Neural progenitor cell (in vitro differentiated cells): Measurements from ENCODE around the gene NEDD4L. TPM values are rescaled to one million over a fixed set of nuclear protein-coding genes. Genes with fewer than 3 reads are reported as not detected.

Experiments
- DNase-seq: peaks from one replicate; pipeline ENCODE4 v3.0.0-alpha.2; 2016; ENCODE audit warnings: low spot score
- H2AFZ ChIP-seq: fragments of 200-600 bp; sonication (generic); replicated peaks from 2 replicates; pipeline ENCODE4 v1.6.1; 2016; ENCODE audit warnings: antibody characterized with exemption
- H3F3A ChIP-seq: fragments of 200-600 bp; sonication (generic); 2 replicates; pipeline ENCODE4 v1.6.1; 2016; ENCODE audit warnings: antibody characterized with exemption, low read depth
- H3K27ac ChIP-seq: fragments of 200-600 bp; sonication (generic); 2 replicates; pipeline ENCODE4 v1.5.1; 2016; ENCODE audit warnings: mild to moderate bottlenecking
- H3K27me3 ChIP-seq: fragments of 200-600 bp; sonication (generic); 2 replicates; pipeline ENCODE4 v1.6.1; 2016; ENCODE audit warnings: mild to moderate bottlenecking, moderate library complexity
- H3K36me3 ChIP-seq: fragments of 200-600 bp; sonication (generic); 2 replicates; pipeline ENCODE4 v1.5.1; 2016
- H3K4me1 ChIP-seq: fragments of 200-600 bp; sonication (generic); 2 replicates; pipeline ENCODE4 v1.6.1; 2016; ENCODE audit warnings: mixed run types
- H3K4me2 ChIP-seq: fragments of 200-600 bp; sonication (generic); 2 replicates; pipeline ENCODE4 v1.6.1; 2016
- H3K4me3 ChIP-seq: fragments of 200-600 bp; sonication (generic); 2 replicates; pipeline ENCODE4 v1.5.1; 2016
- H3K79me2 ChIP-seq: fragments of 200-600 bp; sonication (generic); 2 replicates; pipeline ENCODE4 v1.6.1; 2016; ENCODE audit warnings: low read depth
- H3K9ac ChIP-seq: fragments of 200-600 bp; sonication (generic); 2 replicates; pipeline ENCODE4 v1.6.1; 2016
- H3K9me3 ChIP-seq: fragments of 200-600 bp; sonication (generic); 2 replicates; pipeline ENCODE4 v1.5.1; 2016; ENCODE audit warnings: low read depth
- H4K20me1 ChIP-seq: fragments of 200-600 bp; sonication (generic); 2 replicates; pipeline ENCODE4 v1.6.1; 2016; ENCODE audit warnings: low read depth
- H3K27ac Mint-ChIP-seq: 3 replicates; pipeline ENCODE4 v1.8.0; 2021; ENCODE audit warnings: mixed read lengths
- H3K27me3 Mint-ChIP-seq: 2 replicates; pipeline ENCODE4 v1.8.0; 2022; ENCODE audit warnings: low read depth, mild to moderate bottlenecking, inconsistent platforms, moderate library complexity, mixed read lengths; ENCODE audit not compliant: insufficient read depth
- H3K36me3 Mint-ChIP-seq: 3 replicates; pipeline ENCODE4 v1.8.0; 2021; ENCODE audit warnings: mixed read lengths
- H3K4me1 Mint-ChIP-seq: 3 replicates; pipeline ENCODE4 v1.8.0; 2021; ENCODE audit warnings: mixed read lengths
- H3K4me3 Mint-ChIP-seq: 3 replicates; pipeline ENCODE4 v1.8.0; 2021; ENCODE audit warnings: mild to moderate bottlenecking, moderate library complexity, mixed read lengths
- H3K9me3 Mint-ChIP-seq: 3 replicates; pipeline ENCODE4 v1.8.0; 2020; ENCODE audit warnings: mixed read lengths
- EZH2 ChIP-seq: fragments of 200-600 bp; sonication (generic); IDR thresholded peaks from 2 replicates; pipeline ENCODE4 v1.6.1; 2017; ENCODE audit warnings: antibody characterized with exemption, mild to moderate bottlenecking, moderate library complexity
- EZH2phosphoT487 ChIP-seq: fragments of 200-600 bp; sonication (generic); IDR thresholded peaks from 2 replicates; pipeline ENCODE4 v1.6.1; 2017; ENCODE audit warnings: antibody characterized with exemption
- total RNA-seq: library from RNA; depleted of rRNA; stranded (reverse); fragments of >200 nt; gene quantifications from 2 replicates; pipeline ENCODE4 v1.2.3, GENCODE V29; 2015; ENCODE audit warnings: low replicate concordance
- TF ChIP-seq, protein P1 (sequence below): fragments of 200-600 bp; sonication (generic); IDR thresholded peaks from 2 replicates; pipeline ENCODE4 v1.5.1; 2017; ENCODE audit warnings: antibody characterized with exemption, mild to moderate bottlenecking

The NEDD4L gene
- total RNA-seq, 1 donor from 2014 or later: 55.5 TPM

DNA sequence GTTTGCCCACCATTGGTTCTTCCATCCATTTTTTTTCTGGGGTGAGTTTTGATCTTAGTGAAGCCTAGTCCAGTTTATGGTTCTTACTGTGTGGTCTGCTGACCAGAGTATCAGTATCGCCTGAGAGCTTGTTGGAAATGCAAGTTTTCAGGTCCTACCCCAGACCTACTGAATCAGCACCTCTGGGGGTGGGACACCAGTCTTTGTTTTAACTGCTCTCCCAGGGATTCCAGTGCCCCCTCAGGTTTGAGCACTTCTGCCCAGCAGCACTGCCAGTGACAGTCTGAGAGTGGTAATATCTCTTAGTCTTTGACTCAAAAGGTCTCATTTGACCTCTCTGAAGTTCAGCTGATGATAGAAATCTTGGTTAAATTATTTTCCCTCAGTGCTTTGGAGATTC, 315.6 kb downstream of the NEDD4L start:
- Histone ChIP-seq H3K79me2 (no peaks in the 10 kb centered on the region), H3K27ac (no peak overlapping the region), H3K4me1 (no peaks in the 10 kb centered on the region), H3K9me3 (no peaks in the 10 kb centered on the region), H3K27me3 (no peaks in the 10 kb centered on the region), H2AFZ (no peak overlapping the region), H3K4me3 (no peak overlapping the region), H4K20me1 (no peaks in the 10 kb centered on the region), H3K9ac (no peak overlapping the region), H3K36me3 (peaks cover 4% of the 10 kb centered on the region), H3K4me2 (no peak overlapping the region), H3F3A (no peaks in the 10 kb centered on the region)
- TF ChIP-seq, protein P1, sequence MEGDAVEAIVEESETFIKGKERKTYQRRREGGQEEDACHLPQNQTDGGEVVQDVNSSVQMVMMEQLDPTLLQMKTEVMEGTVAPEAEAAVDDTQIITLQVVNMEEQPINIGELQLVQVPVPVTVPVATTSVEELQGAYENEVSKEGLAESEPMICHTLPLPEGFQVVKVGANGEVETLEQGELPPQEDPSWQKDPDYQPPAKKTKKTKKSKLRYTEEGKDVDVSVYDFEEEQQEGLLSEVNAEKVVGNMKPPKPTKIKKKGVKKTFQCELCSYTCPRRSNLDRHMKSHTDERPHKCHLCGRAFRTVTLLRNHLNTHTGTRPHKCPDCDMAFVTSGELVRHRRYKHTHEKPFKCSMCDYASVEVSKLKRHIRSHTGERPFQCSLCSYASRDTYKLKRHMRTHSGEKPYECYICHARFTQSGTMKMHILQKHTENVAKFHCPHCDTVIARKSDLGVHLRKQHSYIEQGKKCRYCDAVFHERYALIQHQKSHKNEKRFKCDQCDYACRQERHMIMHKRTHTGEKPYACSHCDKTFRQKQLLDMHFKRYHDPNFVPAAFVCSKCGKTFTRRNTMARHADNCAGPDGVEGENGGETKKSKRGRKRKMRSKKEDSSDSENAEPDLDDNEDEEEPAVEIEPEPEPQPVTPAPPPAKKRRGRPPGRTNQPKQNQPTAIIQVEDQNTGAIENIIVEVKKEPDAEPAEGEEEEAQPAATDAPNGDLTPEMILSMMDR: no peak
- TF ChIP-seq EZH2phosphoT487: no peak
- TF ChIP-seq EZH2: no peak
- H3K4me3 Mint-ChIP-seq: no peak overlapping the region
- no peak for DNase-seq
- H3K36me3 Mint-ChIP-seq: peaks cover 6% of the 10 kb centered on the region
- H3K27me3 Mint-ChIP-seq: peaks cover 3% of the 10 kb centered on the region
- peaks cover 18% of the 10 kb centered on the region for H3K4me1 Mint-ChIP-seq
- no peak overlapping the region for H3K27ac Mint-ChIP-seq
- no peaks in the 10 kb centered on the region for H3K9me3 Mint-ChIP-seq

DNA sequence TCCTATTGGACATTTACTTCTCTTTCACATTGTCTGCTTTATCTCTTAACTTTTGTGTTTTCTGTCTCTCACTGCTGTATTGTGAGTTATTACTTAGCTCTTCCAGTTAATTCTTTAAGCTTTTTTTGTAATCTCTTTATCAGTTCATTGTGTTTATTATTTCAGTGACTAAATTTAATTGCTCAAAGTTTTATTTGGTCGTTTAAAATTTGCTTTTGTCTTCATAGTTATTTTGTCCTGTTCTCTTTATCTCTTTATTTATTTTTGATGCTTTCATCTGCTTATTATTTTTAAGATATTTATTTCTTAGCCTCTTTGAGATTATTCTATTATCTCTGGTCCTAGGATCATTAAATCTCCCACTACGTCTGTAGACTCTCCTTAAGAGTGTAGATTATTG, 316.3 kb downstream of the NEDD4L start:
- no peak overlapping the region for H3K4me3 Mint-ChIP-seq
- no peak overlapping the region for H3K27ac Mint-ChIP-seq
- H3K36me3 Mint-ChIP-seq: peaks cover 10% of the 10 kb centered on the region
- H3K4me1 Mint-ChIP-seq: peaks cover 18% of the 10 kb centered on the region
- TF ChIP-seq EZH2phosphoT487 (no peak), EZH2 (no peak)
- TF ChIP-seq, protein P1: no peak
- Histone ChIP-seq H3K4me1 (no peaks in the 10 kb centered on the region), H4K20me1 (no peaks in the 10 kb centered on the region), H3K79me2 (no peaks in the 10 kb centered on the region), H3K4me3 (no peak overlapping the region), H2AFZ (no peak overlapping the region), H3K9me3 (no peaks in the 10 kb centered on the region), H3K27ac (no peak overlapping the region), H3K36me3 (peaks cover 4% of the 10 kb centered on the region), H3K4me2 (no peak overlapping the region), H3K27me3 (no peaks in the 10 kb centered on the region), H3F3A (no peaks in the 10 kb centered on the region), H3K9ac (no peak overlapping the region)
- H3K9me3 Mint-ChIP-seq: no peaks in the 10 kb centered on the region
- no peak for DNase-seq
- peaks cover 2% of the 10 kb centered on the region for H3K27me3 Mint-ChIP-seq

DNA sequence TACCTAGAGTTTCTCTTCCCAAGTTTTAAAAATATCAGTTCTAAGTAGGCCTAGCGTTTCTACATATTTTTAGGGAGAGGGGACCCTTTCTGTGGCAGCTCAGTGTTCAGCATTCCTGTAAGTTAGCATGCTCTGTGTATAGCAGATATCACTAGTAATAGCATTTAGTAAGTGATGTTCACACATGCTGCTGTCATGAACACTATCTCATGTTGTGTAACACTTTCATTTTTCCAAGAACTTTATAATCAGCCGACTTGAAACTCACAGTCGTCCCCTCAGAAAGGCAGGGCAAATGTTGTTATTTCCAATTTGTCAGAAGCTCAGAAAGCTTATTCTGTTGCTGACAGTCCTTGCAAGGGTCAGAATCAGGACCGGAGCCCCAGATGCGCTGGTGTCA, 317.2 kb downstream of the NEDD4L start:
- no peak overlapping the region for H3K4me3 ChIP-seq
- peaks cover 18% of the 10 kb centered on the region for H3K4me1 Mint-ChIP-seq
- no peak overlapping the region for H3K9ac ChIP-seq
- no peak for TF ChIP-seq EZH2phosphoT487
- TF ChIP-seq EZH2: no peak
- TF ChIP-seq, protein P1: no peak
- no peaks in the 10 kb centered on the region for H3K4me1 ChIP-seq
- H3K9me3 Mint-ChIP-seq: no peaks in the 10 kb centered on the region
- H3K79me2 ChIP-seq: no peaks in the 10 kb centered on the region
- H3K4me2 ChIP-seq: no peak overlapping the region
- H3F3A ChIP-seq: no peaks in the 10 kb centered on the region
- DNase-seq: no peak
- H4K20me1 ChIP-seq: no peaks in the 10 kb centered on the region
- H2AFZ ChIP-seq: no peak overlapping the region
- no peaks in the 10 kb centered on the region for H3K27me3 ChIP-seq
- H3K9me3 ChIP-seq: no peaks in the 10 kb centered on the region
- H3K4me3 Mint-ChIP-seq: no peak overlapping the region
- no peak overlapping the region for H3K27ac ChIP-seq
- peaks cover 14% of the 10 kb centered on the region for H3K36me3 Mint-ChIP-seq
- H3K36me3 ChIP-seq: peaks cover 4% of the 10 kb centered on the region
- peaks cover 2% of the 10 kb centered on the region for H3K27me3 Mint-ChIP-seq
- no peak overlapping the region for H3K27ac Mint-ChIP-seq
